ENCODE data around the gene ST3GAL6. TPM values are rescaled to one million over a fixed set of nuclear protein-coding genes. Genes with fewer than 3 reads are reported as not detected.

ST3GAL6 gene
- total RNA-seq, 1 donor from 2014 or later: not detected

DNA sequence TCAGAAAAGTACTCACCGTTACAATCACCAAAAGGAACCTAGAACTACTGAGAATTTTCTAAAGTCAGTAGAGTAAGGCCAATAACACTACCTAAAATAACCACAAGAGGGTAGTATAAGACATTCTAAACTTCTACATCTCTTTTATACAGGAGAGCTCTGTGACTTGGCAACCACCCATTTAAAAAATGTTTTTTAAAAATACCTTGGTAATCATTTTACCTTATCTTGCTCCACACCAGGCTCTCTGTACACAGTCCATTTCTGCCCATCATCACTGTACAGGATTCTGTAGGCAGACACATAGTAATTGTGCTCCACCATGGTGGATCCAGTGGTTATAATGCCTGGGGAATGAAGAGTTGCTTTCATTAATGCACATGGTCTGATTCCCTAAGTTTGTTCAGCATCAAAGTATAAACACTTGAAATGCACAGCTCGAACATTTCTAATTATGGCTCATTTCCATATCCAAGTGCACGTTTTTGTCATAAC, 54.5 kb downstream of the ST3GAL6 start:
- H3K27me3 Mint-ChIP-seq: no peaks in the 10 kb centered on the region
- DNase-seq: no peak
- ATAC-seq (ENCODE audit: low read depth): peak; percentile 68
- CTCF ChIA-PET: interaction anchor here (0.8 to 4.2 kb wide), 6 partner anchors 8 to 991 kb away, joined by 3 to 22 read pairs (median 6); no protein-coding TSS in a partner anchor
- H3K36me3 Mint-ChIP-seq (ENCODE audit: low read depth): no peaks in the 10 kb centered on the region
- no peak overlapping the region for H3K4me3 Mint-ChIP-seq
- no peaks in the 10 kb centered on the region for H3K4me1 Mint-ChIP-seq
- POLR2A ChIA-PET: no interaction called here
- H3K27ac Mint-ChIP-seq: no peak overlapping the region
- intact Hi-C loops (cut with micrococcal nuclease): loop anchor here (1.0 to 5.0 kb wide), 6 partner anchors 177 to 991 kb away; no protein-coding TSS in a partner anchor
- TF ChIP-seq, protein P1, sequence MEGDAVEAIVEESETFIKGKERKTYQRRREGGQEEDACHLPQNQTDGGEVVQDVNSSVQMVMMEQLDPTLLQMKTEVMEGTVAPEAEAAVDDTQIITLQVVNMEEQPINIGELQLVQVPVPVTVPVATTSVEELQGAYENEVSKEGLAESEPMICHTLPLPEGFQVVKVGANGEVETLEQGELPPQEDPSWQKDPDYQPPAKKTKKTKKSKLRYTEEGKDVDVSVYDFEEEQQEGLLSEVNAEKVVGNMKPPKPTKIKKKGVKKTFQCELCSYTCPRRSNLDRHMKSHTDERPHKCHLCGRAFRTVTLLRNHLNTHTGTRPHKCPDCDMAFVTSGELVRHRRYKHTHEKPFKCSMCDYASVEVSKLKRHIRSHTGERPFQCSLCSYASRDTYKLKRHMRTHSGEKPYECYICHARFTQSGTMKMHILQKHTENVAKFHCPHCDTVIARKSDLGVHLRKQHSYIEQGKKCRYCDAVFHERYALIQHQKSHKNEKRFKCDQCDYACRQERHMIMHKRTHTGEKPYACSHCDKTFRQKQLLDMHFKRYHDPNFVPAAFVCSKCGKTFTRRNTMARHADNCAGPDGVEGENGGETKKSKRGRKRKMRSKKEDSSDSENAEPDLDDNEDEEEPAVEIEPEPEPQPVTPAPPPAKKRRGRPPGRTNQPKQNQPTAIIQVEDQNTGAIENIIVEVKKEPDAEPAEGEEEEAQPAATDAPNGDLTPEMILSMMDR (IDR thresholded peaks at IDR 0.05): peak; percentile 20
- no peaks in the 10 kb centered on the region for H3K9me3 Mint-ChIP-seq

- Mint-ChIP-seq H3K4me1 (no peaks in the 10 kb centered on the region), H3K27ac (no peak overlapping the region), H3K27me3 (no peaks in the 10 kb centered on the region), H3K4me3 (no peak overlapping the region), H3K9me3 (no peaks in the 10 kb centered on the region), H3K36me3 (ENCODE audit: low read depth) (no peaks in the 10 kb centered on the region)
- POLR2A ChIA-PET: no interaction called here
- CTCF ChIA-PET: interaction anchor here (1.8 kb wide), 1 partner anchor 15 kb away, joined by 5 read pairs; no protein-coding TSS in a partner anchor
- ATAC-seq (ENCODE audit: low read depth): no peak
- TF ChIP-seq, protein P1 (IDR thresholded peaks at IDR 0.05): no peak
- no peak for DNase-seq
- intact Hi-C loops (cut with micrococcal nuclease): no loop called here
Observed at GRCh38 chr3:98821063-98821462, 57.9 kb downstream of the ST3GAL6 start.

- POLR2A ChIA-PET: no interaction called here
- Mint-ChIP-seq H3K4me1 (no peaks in the 10 kb centered on the region), H3K27me3 (no peaks in the 10 kb centered on the region), H3K9me3 (no peaks in the 10 kb centered on the region), H3K27ac (no peak overlapping the region), H3K36me3 (ENCODE audit: low read depth) (no peaks in the 10 kb centered on the region), H3K4me3 (no peak overlapping the region)
- DNase-seq: no peak
- no peak for ATAC-seq (ENCODE audit: low read depth)
- TF ChIP-seq, protein P1 (IDR thresholded peaks at IDR 0.05): no peak
- intact Hi-C loops (cut with micrococcal nuclease): no loop called here
- CTCF ChIA-PET: no interaction called here
Observed at GRCh38 chr3:98823791-98824190, 60.7 kb downstream of the ST3GAL6 start.

DNA sequence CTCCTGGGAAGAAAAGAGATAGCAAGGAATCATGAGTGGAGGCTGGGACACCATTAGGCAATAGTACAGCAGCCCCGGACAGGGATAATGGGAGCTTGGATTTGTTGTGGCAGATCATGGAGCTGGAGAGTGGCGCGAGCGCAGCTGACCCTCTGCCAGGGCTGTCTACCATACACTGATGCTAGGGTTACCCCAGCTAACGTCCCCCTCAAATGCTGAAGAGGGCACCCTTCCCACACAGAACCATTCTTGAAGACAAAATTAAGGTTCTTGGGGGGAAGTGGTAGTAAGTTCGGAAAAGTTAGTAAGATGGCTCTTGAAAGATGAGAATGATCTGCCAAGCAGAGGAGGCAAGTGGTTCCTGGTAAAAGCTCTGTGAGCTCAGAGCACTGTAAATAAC, 61.1 kb downstream of the ST3GAL6 start:
- TF ChIP-seq, protein P1 (IDR thresholded peaks at IDR 0.05): no peak
- ATAC-seq (ENCODE audit: low read depth): no peak
- Mint-ChIP-seq H3K4me1 (no peaks in the 10 kb centered on the region), H3K27ac (no peak overlapping the region), H3K27me3 (no peaks in the 10 kb centered on the region), H3K4me3 (no peak overlapping the region), H3K36me3 (ENCODE audit: low read depth) (no peaks in the 10 kb centered on the region), H3K9me3 (no peaks in the 10 kb centered on the region)
- intact Hi-C loops (cut with micrococcal nuclease): no loop called here
- ChIA-PET POLR2A (no interaction called here), CTCF (no interaction called here)
- DNase-seq: no peak

GRCh38 chr3:98826126-98826525, 63.0 kb downstream of the ST3GAL6 start:
- ChIA-PET CTCF (interaction anchor here (0.7 kb wide), 1 partner anchor 9 kb away, joined by 3 read pairs; no protein-coding TSS in a partner anchor), POLR2A (no interaction called here)
- H3K4me3 Mint-ChIP-seq: no peak overlapping the region
- intact Hi-C loops (cut with micrococcal nuclease): no loop called here
- peaks cover 2% of the 10 kb centered on the region for H3K9me3 Mint-ChIP-seq
- no peaks in the 10 kb centered on the region for H3K27me3 Mint-ChIP-seq
- H3K4me1 Mint-ChIP-seq: no peaks in the 10 kb centered on the region
- H3K36me3 Mint-ChIP-seq (ENCODE audit: low read depth): no peaks in the 10 kb centered on the region
- no peak overlapping the region for H3K27ac Mint-ChIP-seq
- TF ChIP-seq, protein P1 (IDR thresholded peaks at IDR 0.05): no peak
- DNase-seq (no peak), ATAC-seq (ENCODE audit: low read depth) (no peak)
